Natural killer cell (primary cell): ENCODE results near the gene ACTR6. TPM values are rescaled to one million over a fixed set of nuclear protein-coding genes. Genes with fewer than 3 reads are reported as not detected.
"Not testable (repeated sequence)": the region's sequence is repeated elsewhere in the genome, so short reads cannot be mapped to it uniquely, and the experiment has no call there.

Experiments
- ATAC-seq, 3 donors: fragments of 150-1000 bp in 2 of 3; fragments of 200-7000 bp in 1 of 3; cut with Tn5 transposase; 1 replicate in 1 of 3; 2 replicates in 2 of 3; pipeline ENCODE4 v1.10.0; 2021; ENCODE audit warnings: mild to moderate bottlenecking in 2 of 3, moderate library complexity in 2 of 3
- DNase-seq, 2 donors: peaks; one replicate each; pipeline versions ENCODE4 v3.0.0 to v3.0.0-alpha.2; 2013 to 2021; ENCODE audit warnings: mixed read lengths in 1 of 2
- H3K27ac ChIP-seq: one replicate; pipeline ENCODE4 v1.5.1; 2013; ENCODE audit warnings: mild to moderate bottlenecking, low read length
- H3K27me3 ChIP-seq: one replicate; pipeline ENCODE4 v1.6.1; 2013; ENCODE audit warnings: low read length; ENCODE audit not compliant: control insufficient read depth, insufficient read depth
- H3K36me3 ChIP-seq: one replicate; pipeline ENCODE4 v1.6.1; 2013; ENCODE audit warnings: low read length; ENCODE audit not compliant: control insufficient read depth, insufficient read depth
- H3K4me1 ChIP-seq: one replicate; pipeline ENCODE4 v1.6.1; 2013; ENCODE audit warnings: low read length; ENCODE audit not compliant: control insufficient read depth, insufficient read depth
- H3K4me3 ChIP-seq: one replicate; pipeline ENCODE4 v1.5.1; 2013; ENCODE audit warnings: low read length
- H3K9me3 ChIP-seq: one replicate; pipeline ENCODE4 v1.6.1; 2013; ENCODE audit warnings: low read length; ENCODE audit not compliant: control insufficient read depth, insufficient read depth
- H3K27ac Mint-ChIP-seq, 2 donors: one replicate each; pipeline ENCODE4 v1.8.0; 2022; ENCODE audit warnings: mild to moderate bottlenecking in 2 of 2, mixed read lengths in 2 of 2, moderate library complexity in 1 of 2
- H3K27me3 Mint-ChIP-seq, 2 donors: one replicate each; pipeline ENCODE4 v1.8.0; 2022; ENCODE audit warnings: low read depth in 2 of 2, mixed read lengths in 2 of 2
- H3K36me3 Mint-ChIP-seq: one replicate; pipeline ENCODE4 v1.8.0; 2022; ENCODE audit warnings: mixed read lengths
- H3K4me1 Mint-ChIP-seq, 2 donors: one replicate each; pipeline ENCODE4 v1.8.0; 2022; ENCODE audit warnings: mixed read lengths in 2 of 2
- H3K4me3 Mint-ChIP-seq: one replicate; pipeline ENCODE4 v1.8.0; 2022; ENCODE audit warnings: mild to moderate bottlenecking, moderate library complexity, mixed read lengths
- H3K9me3 Mint-ChIP-seq, 2 donors: one replicate each; pipeline ENCODE4 v1.8.0; 2022; ENCODE audit warnings: mixed read lengths in 2 of 2
- CTCF ChIP-seq: fragments of 200-600 bp; IDR thresholded peaks from one replicate; pipeline ENCODE4 v1.8.0; 2022; ENCODE audit warnings: antibody characterized with exemption
- WGBS: methylation state at CpG from one replicate; pipeline ENCODE4 v1.1.7; 2013; ENCODE audit warnings: missing lambda C conversion rate; ENCODE audit not compliant: insufficient coverage; 5-methylcytosine and 5-hydroxymethylcytosine counted together
- intact Hi-C: fragments of 100-400 bp; cut with micrococcal nuclease; formaldehyde crosslinking; loops from one replicate; pipeline ENCODE4 v1.14.2; 2022
- total RNA-seq, 4 donors: library from RNA; stranded (reverse); fragments of 120-200 nt in 1 of 4; gene quantifications; one replicate each; pipeline versions ENCODE4 v1.2.3 to v1.2.4, GENCODE V29; 2013 to 2022

Gene ACTR6
- total RNA-seq, 3 donors from 2014 or later (not counting 1 experiment from before 2014, with no cell fraction given) = 20.4 to 27.5 (median 20.8) TPM

- ATAC-seq = no peak
- no peaks in the 10 kb centered on the region for H3K9me3 Mint-ChIP-seq
- H3K27ac ChIP-seq = no peak overlapping the region
- peaks cover 9% of the 10 kb centered on the region for H3K36me3 Mint-ChIP-seq
- H3K4me1 ChIP-seq = no peaks in the 10 kb centered on the region
- no peaks in the 10 kb centered on the region for H3K27me3 Mint-ChIP-seq
- no peak overlapping the region for H3K4me3 ChIP-seq
- DNase-seq = no peak
- WGBS = no CpG with 5 or more reads among the region's 1 CpG
- peaks cover 63% of the 10 kb centered on the region for H3K36me3 ChIP-seq
- no peak overlapping the region for H3K4me3 Mint-ChIP-seq
- H3K27ac Mint-ChIP-seq = peak overlapping the region in 1 of 2 donors; percentile 17
- H3K4me1 Mint-ChIP-seq = no peaks in the 10 kb centered on the region
- intact Hi-C loops = no loop called here
- H3K27me3 ChIP-seq = no peaks in the 10 kb centered on the region
- no peak for TF ChIP-seq CTCF
- no peaks in the 10 kb centered on the region for H3K9me3 ChIP-seq
Measured at GRCh38 chr12:100215209-100215608, 14.6 kb downstream of the ACTR6 start.

- Histone ChIP-seq H3K36me3 (peaks cover 61% of the 10 kb centered on the region), H3K4me3 (no peak overlapping the region), H3K9me3 (no peaks in the 10 kb centered on the region), H3K27me3 (no peaks in the 10 kb centered on the region), H3K4me1 (no peaks in the 10 kb centered on the region), H3K27ac (no peak overlapping the region)
- 96% methylated on average over 4 of the region's 4 CpGs for WGBS
- TF ChIP-seq CTCF = no peak
- H3K27ac Mint-ChIP-seq = no peak overlapping the region
- H3K9me3 Mint-ChIP-seq = no peaks in the 10 kb centered on the region
- H3K36me3 Mint-ChIP-seq = peaks cover 9% of the 10 kb centered on the region
- H3K4me3 Mint-ChIP-seq = no peak overlapping the region
- intact Hi-C loops = no loop called here
- ATAC-seq = no peak
- H3K27me3 Mint-ChIP-seq = no peaks in the 10 kb centered on the region
- DNase-seq = no peak
- H3K4me1 Mint-ChIP-seq = no peaks in the 10 kb centered on the region
Measured at GRCh38 chr12:100216337-100216736, 15.7 kb downstream of the ACTR6 start.

- intact Hi-C loops = no loop called here
- Mint-ChIP-seq H3K4me3 (no peak overlapping the region), H3K36me3 (peaks cover 13% of the 10 kb centered on the region), H3K27me3 (no peaks in the 10 kb centered on the region), H3K9me3 (no peaks in the 10 kb centered on the region), H3K4me1 (no peaks in the 10 kb centered on the region), H3K27ac (no peak overlapping the region)
- Histone ChIP-seq H3K27ac (no peak overlapping the region), H3K4me1 (no peaks in the 10 kb centered on the region), H3K4me3 (no peak overlapping the region), H3K9me3 (no peaks in the 10 kb centered on the region), H3K36me3 (peaks cover 62% of the 10 kb centered on the region), H3K27me3 (no peaks in the 10 kb centered on the region)
- ATAC-seq (no peak), DNase-seq (no peak)
- no peak for TF ChIP-seq CTCF
- WGBS = 100% methylated on average over 5 of the region's 5 CpGs
Measured at GRCh38 chr12:100219328-100220109, 18.9 kb downstream of the ACTR6 start.

- no peaks in the 10 kb centered on the region for H3K27me3 ChIP-seq
- intact Hi-C loops = no loop called here
- no peak overlapping the region for H3K27ac Mint-ChIP-seq
Measured at GRCh38 chr12:100221523-100221922, 20.9 kb downstream of the ACTR6 start.

GRCh38 chr12:100222173-100222572, 21.6 kb downstream of the ACTR6 start:
- H3K27ac Mint-ChIP-seq, H3K9me3 Mint-ChIP-seq, H3K4me3 Mint-ChIP-seq, DNase-seq, H3K36me3 Mint-ChIP-seq, H3K27me3 Mint-ChIP-seq, H3K27ac ChIP-seq, H3K4me1 ChIP-seq, intact Hi-C loops, H3K27me3 ChIP-seq, ATAC-seq, H3K4me3 ChIP-seq, H3K9me3 ChIP-seq, H3K4me1 Mint-ChIP-seq: not testable (repeated sequence)
- H3K36me3 ChIP-seq = peaks cover 61% of the 10 kb centered on the region
- WGBS = 97% methylated on average over 6 of the region's 6 CpGs

More at GRCh38 chr12:100221523-100221922, 20.9 kb downstream of the ACTR6 start:
- Mint-ChIP-seq H3K9me3 (no peaks in the 10 kb centered on the region), H3K27me3 (no peaks in the 10 kb centered on the region), H3K4me1 (no peaks in the 10 kb centered on the region), H3K36me3 (peaks cover 5% of the 10 kb centered on the region), H3K4me3 (no peak overlapping the region)
- DNase-seq (no peak), ATAC-seq (no peak)
- Histone ChIP-seq H3K36me3 (peaks cover 63% of the 10 kb centered on the region), H3K4me1 (no peaks in the 10 kb centered on the region), H3K9me3 (no peaks in the 10 kb centered on the region), H3K27ac (no peak overlapping the region), H3K4me3 (no peak overlapping the region)
- WGBS = 90% methylated on average over 2 of the region's 3 CpGs
- no peak for TF ChIP-seq CTCF
